KMS-11 (cell line): ENCODE measurements around the gene DSC3.

ENCODE experiments used
- H2AFZ ChIP-seq: fragments of 200-600 bp; sonication (generic); 2 replicates; pipeline ENCODE4 v1.6.1; 2016; ENCODE audit warnings: antibody characterized with exemption, mixed run types, low read depth
- H3K27ac ChIP-seq: fragments of 200-600 bp; sonication (generic); 2 replicates; pipeline ENCODE4 v1.6.1; 2016; ENCODE audit warnings: mild to moderate bottlenecking, mixed run types
- H3K27me3 ChIP-seq: fragments of 200-600 bp; sonication (generic); 2 replicates; pipeline ENCODE4 v1.6.1; 2017; ENCODE audit warnings: mild to moderate bottlenecking, low read depth, mixed run types, moderate library complexity; ENCODE audit not compliant: insufficient read depth
- H3K36me3 ChIP-seq: fragments of 200-600 bp; sonication (generic); 2 replicates; pipeline ENCODE4 v1.6.1; 2017; ENCODE audit warnings: mild to moderate bottlenecking, mixed run types; ENCODE audit not compliant: insufficient read depth
- H3K4me1 ChIP-seq: fragments of 200-600 bp; sonication (generic); 2 replicates; pipeline ENCODE4 v1.6.1; 2016; ENCODE audit warnings: mild to moderate bottlenecking, low read depth, mixed run types; ENCODE audit not compliant: poor library complexity, severe bottlenecking
- H3K4me2 ChIP-seq: fragments of 200-600 bp; sonication (generic); 2 replicates; pipeline ENCODE4 v1.7.0; 2016; ENCODE audit warnings: mild to moderate bottlenecking, mixed run types
- H3K4me3 ChIP-seq: fragments of 200-600 bp; sonication (generic); IDR thresholded peaks from 2 replicates; pipeline ENCODE4 v1.6.1; 2017; ENCODE audit warnings: low read depth, low read length, mixed read lengths; ENCODE audit not compliant: insufficient read depth
- H3K79me2 ChIP-seq: fragments of 200-600 bp; sonication (generic); 2 replicates; pipeline ENCODE4 v1.6.1; 2016; ENCODE audit warnings: low read depth, mixed run types; ENCODE audit not compliant: insufficient read depth
- H3K9ac ChIP-seq: fragments of 200-600 bp; sonication (generic); 2 replicates; pipeline ENCODE4 v1.6.1; 2016; ENCODE audit warnings: mild to moderate bottlenecking, mixed run types
- H4K20me1 ChIP-seq: fragments of 200-600 bp; sonication (generic); 2 replicates; pipeline ENCODE4 v1.6.1; 2016; ENCODE audit warnings: mild to moderate bottlenecking, mixed run types; ENCODE audit not compliant: insufficient read depth
- TF ChIP-seq, protein P1 (sequence below): fragments of 200-600 bp; sonication (generic); conservative IDR thresholded peaks from 2 replicates; pipeline ENCODE4 v1.6.1; 2017; ENCODE audit warnings: low read depth, mild to moderate bottlenecking, antibody characterized with exemption, low read length, moderate library complexity, mixed read lengths

Gene DSC3

DNA sequence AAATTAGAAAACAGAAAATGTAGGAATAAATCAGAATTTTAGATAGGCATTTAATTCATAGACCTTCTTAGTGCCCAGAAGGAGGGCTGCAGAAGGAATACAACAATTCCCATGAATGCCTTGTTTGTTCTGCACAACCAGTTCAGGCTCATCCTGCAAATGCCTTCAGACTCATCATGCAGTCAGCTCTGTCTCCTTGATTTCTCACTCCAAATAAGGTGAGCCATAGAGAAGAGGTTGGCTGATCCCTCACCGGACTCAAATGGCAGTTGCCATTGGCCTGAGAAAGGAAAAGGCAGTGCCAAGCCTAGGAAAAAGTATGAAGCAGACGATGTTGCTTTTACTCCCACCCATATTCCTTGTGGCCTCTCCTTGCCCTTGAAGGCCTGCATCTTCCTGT lies 50.3 kb downstream of the DSC3 start:
- no peaks in the 10 kb centered on the region for H3K27me3 ChIP-seq
- H2AFZ ChIP-seq = no peak overlapping the region
- no peak overlapping the region for H3K4me2 ChIP-seq
- no peaks in the 10 kb centered on the region for H3K4me1 ChIP-seq
- no peak overlapping the region for H3K9ac ChIP-seq
- TF ChIP-seq, protein P1, sequence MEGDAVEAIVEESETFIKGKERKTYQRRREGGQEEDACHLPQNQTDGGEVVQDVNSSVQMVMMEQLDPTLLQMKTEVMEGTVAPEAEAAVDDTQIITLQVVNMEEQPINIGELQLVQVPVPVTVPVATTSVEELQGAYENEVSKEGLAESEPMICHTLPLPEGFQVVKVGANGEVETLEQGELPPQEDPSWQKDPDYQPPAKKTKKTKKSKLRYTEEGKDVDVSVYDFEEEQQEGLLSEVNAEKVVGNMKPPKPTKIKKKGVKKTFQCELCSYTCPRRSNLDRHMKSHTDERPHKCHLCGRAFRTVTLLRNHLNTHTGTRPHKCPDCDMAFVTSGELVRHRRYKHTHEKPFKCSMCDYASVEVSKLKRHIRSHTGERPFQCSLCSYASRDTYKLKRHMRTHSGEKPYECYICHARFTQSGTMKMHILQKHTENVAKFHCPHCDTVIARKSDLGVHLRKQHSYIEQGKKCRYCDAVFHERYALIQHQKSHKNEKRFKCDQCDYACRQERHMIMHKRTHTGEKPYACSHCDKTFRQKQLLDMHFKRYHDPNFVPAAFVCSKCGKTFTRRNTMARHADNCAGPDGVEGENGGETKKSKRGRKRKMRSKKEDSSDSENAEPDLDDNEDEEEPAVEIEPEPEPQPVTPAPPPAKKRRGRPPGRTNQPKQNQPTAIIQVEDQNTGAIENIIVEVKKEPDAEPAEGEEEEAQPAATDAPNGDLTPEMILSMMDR = no peak
- no peaks in the 10 kb centered on the region for H3K79me2 ChIP-seq
- no peak overlapping the region for H3K27ac ChIP-seq
- no peak overlapping the region for H3K4me3 ChIP-seq
- H4K20me1 ChIP-seq = no peaks in the 10 kb centered on the region
- no peaks in the 10 kb centered on the region for H3K36me3 ChIP-seq

- no peaks in the 10 kb centered on the region for H3K79me2 ChIP-seq
- H4K20me1 ChIP-seq = no peaks in the 10 kb centered on the region
- H3K4me3 ChIP-seq = no peak overlapping the region
- no peak overlapping the region for H3K4me2 ChIP-seq
- TF ChIP-seq, protein P1 = no peak
- no peak overlapping the region for H3K27ac ChIP-seq
- H3K27me3 ChIP-seq = no peaks in the 10 kb centered on the region
- no peak overlapping the region for H2AFZ ChIP-seq
- H3K36me3 ChIP-seq = no peaks in the 10 kb centered on the region
- no peaks in the 10 kb centered on the region for H3K4me1 ChIP-seq
- H3K9ac ChIP-seq = no peak overlapping the region
These were observed 51.1 kb downstream of the DSC3 start for GRCh38 chr18:30991397-30991796.

- Histone ChIP-seq H3K4me3 (no peak overlapping the region), H3K27ac (no peak overlapping the region), H3K9ac (no peak overlapping the region), H3K27me3 (no peaks in the 10 kb centered on the region), H3K79me2 (no peaks in the 10 kb centered on the region), H4K20me1 (no peaks in the 10 kb centered on the region), H3K4me2 (no peak overlapping the region), H3K36me3 (no peaks in the 10 kb centered on the region), H3K4me1 (no peaks in the 10 kb centered on the region), H2AFZ (no peak overlapping the region)
- TF ChIP-seq, protein P1 = no peak
These were observed 53.4 kb downstream of the DSC3 start for GRCh38 chr18:30989141-30989540.

DNA sequence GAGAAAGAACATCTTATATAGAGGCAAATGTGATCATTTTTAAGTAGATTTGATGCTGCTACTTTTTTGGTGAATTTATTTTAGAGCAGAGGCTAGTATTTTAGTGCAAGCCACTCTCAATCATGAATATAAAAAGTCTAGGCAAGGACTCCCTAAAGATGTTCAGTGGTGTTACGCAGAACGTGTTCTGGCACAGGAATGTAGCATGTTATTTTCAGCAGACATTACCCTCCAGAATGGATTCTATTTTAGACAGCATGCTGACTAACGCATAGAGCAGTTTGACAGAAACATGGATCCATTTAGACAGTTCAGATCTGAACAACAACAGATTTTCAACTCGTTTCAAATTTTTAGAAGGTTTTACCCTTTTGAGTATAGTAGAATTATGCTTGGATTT lies 54.1 kb downstream of the DSC3 start:
- H3K4me2 ChIP-seq = no peak overlapping the region
- H3K4me3 ChIP-seq = no peak overlapping the region
- H3K9ac ChIP-seq = no peak overlapping the region
- TF ChIP-seq, protein P1 = no peak
- no peaks in the 10 kb centered on the region for H3K4me1 ChIP-seq
- no peak overlapping the region for H3K27ac ChIP-seq
- no peaks in the 10 kb centered on the region for H3K36me3 ChIP-seq
- no peaks in the 10 kb centered on the region for H4K20me1 ChIP-seq
- no peak overlapping the region for H2AFZ ChIP-seq
- no peaks in the 10 kb centered on the region for H3K27me3 ChIP-seq
- H3K79me2 ChIP-seq = no peaks in the 10 kb centered on the region
